ENCODE data around the gene PGLYRP2.
"Not testable (repeated sequence)": the region's sequence is repeated elsewhere in the genome, so short reads cannot be mapped to it uniquely, and the experiment has no call there.

PGLYRP2 gene
- total RNA-seq: 0 to 0.07 reads per million in 2 donors

- DNase-seq: no peak
Observed at GRCh38 chr19:15479391-15480345, at the start of gene PGLYRP2. Gene PGLYRP2 (minus strand): TSS chr19:15479501. CDS start chr19:15479371, 130 bp downstream.

GRCh38 chr19:15527705-15528104, 48.4 kb upstream of the PGLYRP2 start:
- DNase-seq: no peak

- DNase-seq: no peak
Observed at GRCh38 chr19:15526408-15526807, 47.1 kb upstream of the PGLYRP2 start.

GRCh38 chr19:15525291-15525690, 46.0 kb upstream of the PGLYRP2 start:
- DNase-seq: no peak

GRCh38 chr19:15524781-15525180, 45.5 kb upstream of the PGLYRP2 start:
- no peak for DNase-seq

GRCh38 chr19:15519433-15519976, 40.2 kb upstream of the PGLYRP2 start:
- no peak for DNase-seq

GRCh38 chr19:15517778-15518177, 38.5 kb upstream of the PGLYRP2 start:
- DNase-seq: no peak

GRCh38 chr19:15516363-15516762, 37.1 kb upstream of the PGLYRP2 start:
- DNase-seq: no peak

GRCh38 chr19:15515227-15515625, 35.9 kb upstream of the PGLYRP2 start:
- DNase-seq: not testable (repeated sequence)

GRCh38 chr19:15511671-15512424, 32.5 kb upstream of the PGLYRP2 start:
- no peak for DNase-seq

- peak in 2 of 5 experiments; percentile 2 to 23 for DNase-seq
Observed at GRCh38 chr19:15508035-15508710, 28.9 kb upstream of the PGLYRP2 start, which contains the start of gene CYP4F22. Gene CYP4F22 (plus strand): TSS chr19:15508525. CDS start chr19:15525337, 16,812 bp downstream.

- DNase-seq: no peak
Observed at GRCh38 chr19:15507068-15508034, 28.1 kb upstream of the PGLYRP2 start.

- DNase-seq: no peak
Observed at GRCh38 chr19:15506074-15506571, 26.8 kb upstream of the PGLYRP2 start.

GRCh38 chr19:15502264-15502663, 23.0 kb upstream of the PGLYRP2 start:
- no peak for DNase-seq

GRCh38 chr19:15501596-15501995, 22.3 kb upstream of the PGLYRP2 start:
- no peak for DNase-seq

- DNase-seq: peak in 1 of 5 experiments; percentile 38
Observed at GRCh38 chr19:15498910-15499309, 19.6 kb upstream of the PGLYRP2 start.

- DNase-seq: no peak
Observed at GRCh38 chr19:15498156-15498858, 19.0 kb upstream of the PGLYRP2 start.

GRCh38 chr19:15495151-15495550, 15.8 kb upstream of the PGLYRP2 start:
- DNase-seq: no peak

GRCh38 chr19:15488489-15489226, 9.4 kb upstream of the PGLYRP2 start:
- DNase-seq: no peak

- DNase-seq: no peak
Observed at GRCh38 chr19:15487038-15487437, 7.7 kb upstream of the PGLYRP2 start.
